Neural progenitor cell (in vitro differentiated cells): ENCODE results near the gene RAPGEF4. TPM values are rescaled to one million over a fixed set of nuclear protein-coding genes. Genes with fewer than 3 reads are reported as not detected.

Experiments used
- DNase-seq: peaks from one replicate; pipeline ENCODE4 v3.0.0-alpha.2; 2016; ENCODE audit warnings: low spot score
- H2AFZ ChIP-seq: fragments of 200-600 bp; sonication (generic); replicated peaks from 2 replicates; pipeline ENCODE4 v1.6.1; 2016; ENCODE audit warnings: antibody characterized with exemption
- H3F3A ChIP-seq: fragments of 200-600 bp; sonication (generic); 2 replicates; pipeline ENCODE4 v1.6.1; 2016; ENCODE audit warnings: antibody characterized with exemption, low read depth
- H3K27ac ChIP-seq: fragments of 200-600 bp; sonication (generic); 2 replicates; pipeline ENCODE4 v1.5.1; 2016; ENCODE audit warnings: mild to moderate bottlenecking
- H3K27me3 ChIP-seq: fragments of 200-600 bp; sonication (generic); 2 replicates; pipeline ENCODE4 v1.6.1; 2016; ENCODE audit warnings: mild to moderate bottlenecking, moderate library complexity
- H3K36me3 ChIP-seq: fragments of 200-600 bp; sonication (generic); 2 replicates; pipeline ENCODE4 v1.5.1; 2016
- H3K4me1 ChIP-seq: fragments of 200-600 bp; sonication (generic); 2 replicates; pipeline ENCODE4 v1.6.1; 2016; ENCODE audit warnings: mixed run types
- H3K4me2 ChIP-seq: fragments of 200-600 bp; sonication (generic); 2 replicates; pipeline ENCODE4 v1.6.1; 2016
- H3K4me3 ChIP-seq: fragments of 200-600 bp; sonication (generic); 2 replicates; pipeline ENCODE4 v1.5.1; 2016
- H3K79me2 ChIP-seq: fragments of 200-600 bp; sonication (generic); 2 replicates; pipeline ENCODE4 v1.6.1; 2016; ENCODE audit warnings: low read depth
- H3K9ac ChIP-seq: fragments of 200-600 bp; sonication (generic); 2 replicates; pipeline ENCODE4 v1.6.1; 2016
- H3K9me3 ChIP-seq: fragments of 200-600 bp; sonication (generic); 2 replicates; pipeline ENCODE4 v1.5.1; 2016; ENCODE audit warnings: low read depth
- H4K20me1 ChIP-seq: fragments of 200-600 bp; sonication (generic); 2 replicates; pipeline ENCODE4 v1.6.1; 2016; ENCODE audit warnings: low read depth
- H3K27ac Mint-ChIP-seq: 3 replicates; pipeline ENCODE4 v1.8.0; 2021; ENCODE audit warnings: mixed read lengths
- H3K27me3 Mint-ChIP-seq: 2 replicates; pipeline ENCODE4 v1.8.0; 2022; ENCODE audit warnings: low read depth, mild to moderate bottlenecking, inconsistent platforms, moderate library complexity, mixed read lengths; ENCODE audit not compliant: insufficient read depth
- H3K36me3 Mint-ChIP-seq: 3 replicates; pipeline ENCODE4 v1.8.0; 2021; ENCODE audit warnings: mixed read lengths
- H3K4me1 Mint-ChIP-seq: 3 replicates; pipeline ENCODE4 v1.8.0; 2021; ENCODE audit warnings: mixed read lengths
- H3K4me3 Mint-ChIP-seq: 3 replicates; pipeline ENCODE4 v1.8.0; 2021; ENCODE audit warnings: mild to moderate bottlenecking, moderate library complexity, mixed read lengths
- H3K9me3 Mint-ChIP-seq: 3 replicates; pipeline ENCODE4 v1.8.0; 2020; ENCODE audit warnings: mixed read lengths
- CTCF ChIP-seq: fragments of 200-600 bp; sonication (generic); IDR thresholded peaks from 2 replicates; pipeline ENCODE4 v1.5.1; 2017; ENCODE audit warnings: antibody characterized with exemption, mild to moderate bottlenecking
- EZH2 ChIP-seq: fragments of 200-600 bp; sonication (generic); IDR thresholded peaks from 2 replicates; pipeline ENCODE4 v1.6.1; 2017; ENCODE audit warnings: antibody characterized with exemption, mild to moderate bottlenecking, moderate library complexity
- EZH2phosphoT487 ChIP-seq: fragments of 200-600 bp; sonication (generic); IDR thresholded peaks from 2 replicates; pipeline ENCODE4 v1.6.1; 2017; ENCODE audit warnings: antibody characterized with exemption
- total RNA-seq: library from RNA; depleted of rRNA; stranded (reverse); fragments of >200 nt; gene quantifications from 2 replicates; pipeline ENCODE4 v1.2.3, GENCODE V29; 2015; ENCODE audit warnings: low replicate concordance

Gene RAPGEF4
- total RNA-seq, 1 donor from 2014 or later = 1.8 TPM

DNA sequence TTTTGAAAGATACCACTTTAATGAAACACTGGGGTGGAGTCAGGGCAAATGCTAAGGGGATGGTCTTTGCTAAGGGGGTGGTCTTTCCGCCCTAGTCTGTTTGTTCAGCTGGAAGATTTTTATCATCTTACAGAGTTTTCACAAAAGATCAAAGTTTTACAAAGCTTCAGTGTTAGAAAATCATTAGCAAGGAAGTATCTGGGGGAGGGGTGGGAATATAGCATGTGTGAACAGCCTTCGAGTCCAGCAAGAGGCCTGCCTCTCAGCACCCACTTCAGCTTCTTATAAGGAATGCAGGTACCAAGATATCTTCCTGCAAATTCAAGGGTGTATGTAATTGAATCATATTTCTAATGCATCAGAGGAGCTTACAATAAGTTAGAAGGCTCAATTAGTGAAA, 112.9 kb downstream of the RAPGEF4 start:
- H3K4me1 Mint-ChIP-seq = peaks cover 5% of the 10 kb centered on the region
- H3K27ac Mint-ChIP-seq = no peak overlapping the region
- H3K4me3 ChIP-seq = no peak overlapping the region
- no peaks in the 10 kb centered on the region for H3K79me2 ChIP-seq
- no peaks in the 10 kb centered on the region for H3K36me3 ChIP-seq
- no peak for TF ChIP-seq CTCF
- TF ChIP-seq EZH2 = no peak
- no peak for TF ChIP-seq EZH2phosphoT487
- H3F3A ChIP-seq = no peaks in the 10 kb centered on the region
- H3K4me2 ChIP-seq = no peak overlapping the region
- H2AFZ ChIP-seq = no peak overlapping the region
- H3K9me3 ChIP-seq = no peaks in the 10 kb centered on the region
- H3K27me3 ChIP-seq = no peaks in the 10 kb centered on the region
- H3K4me1 ChIP-seq = no peaks in the 10 kb centered on the region
- H3K9me3 Mint-ChIP-seq = peaks cover 7% of the 10 kb centered on the region
- H3K4me3 Mint-ChIP-seq = no peak overlapping the region
- H4K20me1 ChIP-seq = no peaks in the 10 kb centered on the region
- H3K27me3 Mint-ChIP-seq = no peaks in the 10 kb centered on the region
- no peaks in the 10 kb centered on the region for H3K36me3 Mint-ChIP-seq
- no peak overlapping the region for H3K9ac ChIP-seq
- H3K27ac ChIP-seq = no peak overlapping the region
- DNase-seq = no peak

DNA sequence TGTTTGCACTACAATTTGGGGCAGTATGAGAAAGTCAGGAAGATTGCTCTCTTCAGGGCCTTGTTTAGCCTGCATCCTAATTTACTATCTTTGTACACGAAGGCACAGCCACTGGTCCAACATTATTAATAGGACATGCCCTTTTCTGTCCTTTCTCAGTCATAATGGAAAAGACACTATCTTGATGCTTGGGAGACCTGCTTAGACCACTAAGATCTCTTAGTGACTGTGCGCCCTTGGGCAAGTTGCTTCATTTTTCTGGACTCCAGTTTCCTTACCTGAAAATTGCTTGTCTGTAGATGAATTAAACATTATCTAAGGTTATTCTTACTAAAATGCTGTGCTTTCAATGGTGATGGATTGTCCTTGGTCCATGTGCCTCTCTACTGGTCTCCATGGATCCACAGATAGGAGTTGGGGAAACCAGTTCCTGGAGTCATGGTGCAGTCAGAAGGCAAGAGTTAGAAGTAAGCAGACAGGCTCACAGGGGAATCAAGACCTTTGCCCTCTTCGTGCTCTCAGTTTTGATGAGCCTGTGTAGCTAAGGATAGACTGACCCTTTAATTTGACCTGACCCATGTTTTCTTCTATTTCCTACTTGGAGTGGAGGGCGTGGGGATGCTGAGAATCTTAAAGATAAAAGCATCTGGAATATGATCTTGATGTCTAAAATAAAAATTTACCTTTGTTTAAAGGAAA, 114.0 kb downstream of the RAPGEF4 start:
- Histone ChIP-seq H2AFZ (no peak overlapping the region), H3K9ac (no peak overlapping the region), H4K20me1 (no peaks in the 10 kb centered on the region), H3K4me3 (no peak overlapping the region), H3K36me3 (no peaks in the 10 kb centered on the region), H3K27me3 (no peaks in the 10 kb centered on the region), H3K9me3 (no peaks in the 10 kb centered on the region), H3K27ac (no peak overlapping the region), H3K4me2 (no peak overlapping the region), H3K4me1 (no peaks in the 10 kb centered on the region), H3K79me2 (no peaks in the 10 kb centered on the region), H3F3A (no peaks in the 10 kb centered on the region)
- H3K4me3 Mint-ChIP-seq = no peak overlapping the region
- DNase-seq = no peak
- peaks cover 5% of the 10 kb centered on the region for H3K4me1 Mint-ChIP-seq
- peaks cover 7% of the 10 kb centered on the region for H3K9me3 Mint-ChIP-seq
- TF ChIP-seq EZH2 = no peak
- no peak for TF ChIP-seq CTCF
- TF ChIP-seq EZH2phosphoT487 = no peak
- H3K27ac Mint-ChIP-seq = no peak overlapping the region
- no peaks in the 10 kb centered on the region for H3K27me3 Mint-ChIP-seq
- no peaks in the 10 kb centered on the region for H3K36me3 Mint-ChIP-seq

- H3K27ac Mint-ChIP-seq = no peak overlapping the region
- H3K9me3 ChIP-seq = no peaks in the 10 kb centered on the region
- no peak overlapping the region for H3K4me3 ChIP-seq
- peaks cover 11% of the 10 kb centered on the region for H3K9me3 Mint-ChIP-seq
- no peaks in the 10 kb centered on the region for H3K27me3 ChIP-seq
- H3K9ac ChIP-seq = no peak overlapping the region
- no peak overlapping the region for H3K4me2 ChIP-seq
- H3F3A ChIP-seq = no peaks in the 10 kb centered on the region
- no peaks in the 10 kb centered on the region for H3K36me3 ChIP-seq
- H3K27me3 Mint-ChIP-seq = no peaks in the 10 kb centered on the region
- TF ChIP-seq CTCF = no peak
- no peak for TF ChIP-seq EZH2
- no peak for TF ChIP-seq EZH2phosphoT487
- no peaks in the 10 kb centered on the region for H3K4me1 ChIP-seq
- H4K20me1 ChIP-seq = no peaks in the 10 kb centered on the region
- no peaks in the 10 kb centered on the region for H3K4me1 Mint-ChIP-seq
- H3K4me3 Mint-ChIP-seq = no peak overlapping the region
- H3K36me3 Mint-ChIP-seq = no peaks in the 10 kb centered on the region
- no peak for DNase-seq
- no peak overlapping the region for H2AFZ ChIP-seq
- no peaks in the 10 kb centered on the region for H3K79me2 ChIP-seq
- H3K27ac ChIP-seq = no peak overlapping the region
These were observed 119.9 kb downstream of the RAPGEF4 start for GRCh38 chr2:172855588-172855987.
